Measurements from ENCODE around the gene TMCO6. TPM values are rescaled to one million over a fixed set of nuclear protein-coding genes. Genes with fewer than 3 reads are reported as not detected.

TMCO6 gene
- total RNA-seq = 27.4 and 28.1 TPM in 2 replicates

DNA sequence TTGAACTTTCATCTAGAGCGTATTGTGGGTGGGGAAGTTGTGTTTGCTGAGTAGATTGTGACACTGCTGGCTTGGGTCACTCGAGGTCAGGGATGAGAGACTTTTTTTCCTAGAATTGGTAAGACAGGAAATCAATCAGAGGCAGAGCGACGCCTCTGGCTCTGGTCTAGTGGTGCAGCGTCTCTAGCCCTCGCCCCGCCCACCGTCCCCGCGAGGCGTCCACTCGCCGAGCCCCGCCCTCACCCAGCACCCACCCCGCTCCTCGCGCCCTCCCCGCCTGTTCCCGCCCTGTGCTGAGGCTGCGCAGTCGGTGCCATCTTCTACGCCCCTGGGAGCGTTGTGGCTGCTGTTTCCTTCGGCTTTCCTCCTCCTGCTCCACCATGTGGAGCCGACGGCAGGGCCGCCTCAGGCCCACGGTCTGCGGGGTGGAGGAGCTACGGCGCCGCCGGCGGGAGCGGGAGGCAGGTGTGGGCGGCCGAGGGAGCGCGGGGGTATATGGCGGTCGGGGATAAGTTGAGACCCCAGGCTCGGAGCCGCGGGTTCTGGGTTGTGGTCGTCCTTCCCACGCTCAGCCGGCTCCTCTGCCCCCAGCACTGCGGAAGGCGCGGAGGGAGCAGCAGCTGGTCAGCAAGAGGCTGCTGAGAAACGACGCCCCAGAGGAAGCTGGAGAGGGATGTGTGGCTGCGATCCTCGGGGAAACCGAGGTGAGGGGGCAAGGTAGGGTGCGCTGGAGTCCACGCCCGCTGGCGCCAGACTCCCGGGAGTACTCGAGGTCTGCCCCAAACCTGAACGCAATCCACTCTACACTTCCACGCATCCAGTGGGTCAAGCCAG, at the start of gene TMCO6:
TSS of gene TMCO6 (plus strand) at position 304 of the 834 bp plus-strand sequence. CDS start at position 381, 77 bp downstream.

DNA sequence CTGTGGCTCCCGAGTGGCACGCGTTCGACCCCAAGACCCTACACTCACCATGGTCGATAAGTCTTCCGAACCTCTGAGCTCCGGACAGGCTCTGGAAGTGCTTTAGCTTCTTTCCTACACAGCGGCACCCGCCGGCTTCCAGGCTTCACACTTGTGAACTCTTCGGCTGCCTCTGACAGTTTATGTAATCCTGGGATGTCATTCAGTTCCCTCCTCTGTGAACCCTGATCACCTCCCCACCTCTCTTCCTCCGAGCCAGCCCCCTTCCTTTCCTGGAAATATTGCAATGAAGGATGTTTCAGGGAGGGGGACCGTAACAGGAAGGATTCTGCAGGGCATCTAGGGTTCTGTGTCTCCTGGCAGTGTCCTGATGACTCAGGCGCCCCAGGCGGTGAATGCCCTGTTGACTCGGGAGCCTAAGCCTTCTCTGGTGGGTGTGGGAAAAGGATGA, 6.2 kb upstream of the TMCO6 start, which contains the start of gene CD14:
TSS of gene CD14 (minus strand) at position 155 of the 451 bp plus-strand sequence. CDS start at position 51, 104 bp downstream.

DNA sequence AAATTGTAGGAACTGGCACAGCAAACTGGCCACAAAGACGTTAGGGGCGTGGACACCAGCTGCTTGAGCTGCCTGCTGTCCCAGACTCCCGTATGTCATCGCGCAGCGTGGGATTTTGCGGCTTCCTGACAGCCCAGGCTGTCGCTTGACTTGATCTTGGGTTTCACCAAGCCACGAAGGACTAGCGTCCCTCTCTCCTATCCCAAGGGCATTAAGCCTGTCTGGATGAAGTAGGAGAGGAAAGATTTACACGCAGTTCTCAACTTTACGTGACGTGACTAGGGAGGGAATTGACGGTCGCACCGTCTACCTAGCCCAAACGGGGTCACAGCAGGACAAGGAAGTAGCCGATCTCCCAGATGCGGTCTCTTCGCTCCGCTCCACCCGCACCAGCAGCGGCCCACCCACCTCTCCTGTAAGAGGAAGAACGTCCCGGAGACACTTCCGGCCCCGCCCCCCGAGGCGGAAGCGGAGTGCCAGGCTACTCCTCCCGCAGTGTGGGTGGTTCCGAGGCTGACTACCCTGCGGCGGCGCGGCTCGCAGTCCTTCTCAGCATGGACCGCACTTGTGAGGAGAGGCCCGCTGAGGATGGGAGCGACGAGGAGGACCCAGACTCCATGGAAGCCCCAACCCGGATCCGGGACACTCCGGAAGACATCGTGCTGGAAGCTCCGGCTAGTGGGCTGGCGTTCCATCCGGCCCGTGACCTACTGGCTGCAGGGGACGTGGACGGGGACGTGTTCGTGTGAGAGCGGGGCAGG, 25.3 kb downstream of the TMCO6 start, which contains the start of gene WDR55:
TSS of gene WDR55 (plus strand) at position 546 of the 761 bp plus-strand sequence. CDS start at position 555, 9 bp downstream.

DNA sequence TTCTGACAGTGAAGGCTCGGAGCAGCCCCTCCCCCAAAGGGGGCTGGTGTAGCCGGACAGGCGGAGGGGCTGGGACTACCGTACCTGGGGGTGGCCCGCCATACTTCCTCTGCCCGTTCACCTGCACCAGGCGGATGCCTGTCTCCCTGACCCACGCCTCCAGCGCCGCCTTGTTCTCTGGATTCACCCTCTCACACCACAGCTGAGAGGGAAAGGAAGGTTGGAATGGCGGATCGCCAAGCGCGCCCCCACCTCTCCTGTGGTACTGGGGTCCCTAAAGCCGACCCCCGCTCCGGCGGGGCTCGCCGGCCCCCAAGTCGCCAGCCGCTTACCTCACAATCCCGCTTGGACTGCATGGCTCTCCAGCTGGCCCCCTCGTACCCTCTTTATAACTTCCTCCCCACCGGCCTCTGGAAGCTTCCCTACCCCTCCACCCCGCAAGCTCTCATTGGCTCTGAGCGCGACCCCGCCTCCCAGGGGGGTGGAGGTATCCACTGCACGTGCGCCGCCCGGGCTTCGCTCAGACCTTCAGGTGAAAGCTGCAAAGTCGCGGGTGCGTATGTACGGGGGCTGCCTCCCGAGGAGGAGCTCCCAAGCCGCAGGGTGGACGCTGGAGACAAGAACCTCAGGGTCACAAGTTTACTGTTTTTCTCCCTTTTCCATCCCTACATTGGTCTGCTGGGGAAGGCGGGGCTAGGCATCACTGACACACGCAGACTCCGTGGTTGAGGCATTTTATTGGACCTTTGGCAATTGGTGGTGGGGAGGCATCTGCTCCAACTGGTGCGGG, 34.1 kb downstream of the TMCO6 start, which contains the start of gene DND1:
TSS of gene DND1 (minus strand) at position 390 of the 790 bp plus-strand sequence. CDS start at position 356, 34 bp downstream.

DNA sequence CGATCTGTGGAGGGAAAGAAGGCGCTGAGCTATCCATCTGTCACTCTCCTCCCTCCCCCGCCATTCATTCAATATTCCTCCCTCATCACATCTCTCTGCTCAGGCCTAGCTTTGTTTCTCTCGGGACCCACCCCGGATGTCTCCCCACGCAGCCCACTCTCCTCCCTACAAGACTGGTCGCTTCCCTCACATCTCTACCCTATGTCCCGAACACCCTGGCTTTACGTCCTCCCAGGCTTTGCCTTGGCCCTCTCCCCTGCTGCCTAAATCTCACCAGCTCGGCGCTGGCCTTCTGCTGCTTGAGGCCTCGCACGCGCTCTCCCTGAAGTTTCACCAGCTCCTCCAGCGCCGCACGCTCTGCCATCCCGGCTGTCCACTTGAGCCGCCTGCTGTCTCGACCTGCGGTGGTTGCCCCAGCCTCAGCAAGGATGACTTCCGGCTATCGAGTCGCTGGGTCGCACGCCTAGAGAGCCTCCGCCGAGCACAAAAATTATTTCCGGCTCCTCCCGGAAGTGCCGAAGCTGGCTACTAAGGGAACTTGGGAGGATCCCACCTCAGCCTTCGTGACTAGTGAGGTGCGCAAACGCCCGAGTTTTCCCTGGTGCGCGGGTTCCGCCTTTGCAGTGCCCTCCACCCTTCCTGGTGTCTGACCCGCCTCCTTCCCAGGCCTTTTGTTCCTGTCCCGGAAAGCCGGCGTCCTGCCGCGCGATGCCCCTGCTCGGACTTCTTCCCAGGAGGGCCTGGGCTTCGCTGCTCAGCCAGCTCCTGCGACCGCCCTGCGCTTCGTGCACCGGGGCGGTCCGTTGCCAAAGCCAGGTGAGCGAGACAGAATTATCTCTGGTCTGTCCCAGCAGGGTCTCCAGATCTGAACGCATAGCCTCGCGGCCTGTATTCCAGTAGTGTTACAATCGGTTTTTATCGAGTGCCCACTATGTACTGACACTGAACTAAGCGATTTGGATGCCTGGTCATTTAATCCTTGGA, 52.0 kb downstream of the TMCO6 start, which contains the start of the genes HARS1 and HARS2:
TSS of gene HARS1 (minus strand) at position 430 of the 984 bp plus-strand sequence. CDS start at position 364, 66 bp downstream.
TSS of gene HARS2 (plus strand) at position 515 of the 984 bp plus-strand sequence. CDS start at position 709, 194 bp downstream.

Other genes starting within 250 kb of the TMCO6 start
- gene ANKHD1, start 237.6 kb upstream of the TMCO6 start, total RNA-seq = 30.6 and 31.5 TPM in 2 replicates
- gene EIF4EBP3, start 91.8 kb upstream of the TMCO6 start, total RNA-seq = 6.4 and 7.2 TPM in 2 replicates
- 40.8 and 58.3 TPM in 2 replicates for gene SRA1, start 82.0 kb upstream of the TMCO6 start, total RNA-seq
- 5.0 and 7.7 TPM in 2 replicates for gene APBB3, start 74.9 kb upstream of the TMCO6 start, total RNA-seq
- 37.6 and 43.4 TPM in 2 replicates for gene SLC35A4, start 74.6 kb upstream of the TMCO6 start, total RNA-seq
- 0.08 and 0.76 TPM in 2 replicates for gene CD14, start 6.3 kb upstream of the TMCO6 start, total RNA-seq
- gene NDUFA2, start 8.2 kb downstream of the TMCO6 start, total RNA-seq = 44.7 and 60.0 TPM in 2 replicates
- gene IK, start 8.4 kb downstream of the TMCO6 start, total RNA-seq = 63.2 and 93.5 TPM in 2 replicates
- gene WDR55, start 25.5 kb downstream of the TMCO6 start, total RNA-seq = 14.7 and 16.0 TPM in 2 replicates
- gene DND1, start 34.1 kb downstream of the TMCO6 start, total RNA-seq = 0.78 and 1.6 TPM in 2 replicates
- 63.0 and 96.6 TPM in 2 replicates for gene HARS1, start 51.9 kb downstream of the TMCO6 start, total RNA-seq
- gene HARS2, start 52.0 kb downstream of the TMCO6 start, total RNA-seq = 26.0 and 27.2 TPM in 2 replicates
- 29.0 and 31.2 TPM in 2 replicates for gene ZMAT2, start 61.0 kb downstream of the TMCO6 start, total RNA-seq
- not detected in 2 replicates for gene PCDHA1, start 146.7 kb downstream of the TMCO6 start, total RNA-seq
- not detected in 2 replicates for gene PCDHA2, start 155.4 kb downstream of the TMCO6 start, total RNA-seq
- not detected in 2 replicates for gene PCDHA3, start 161.6 kb downstream of the TMCO6 start, total RNA-seq
- not detected in 2 replicates for gene PCDHA4, start 167.6 kb downstream of the TMCO6 start, total RNA-seq
- not detected in 2 replicates for gene PCDHA5, start 182.2 kb downstream of the TMCO6 start, total RNA-seq
- gene PCDHA6, start 188.5 kb downstream of the TMCO6 start, total RNA-seq = 0.16 TPM in 1 of 2 replicates, not detected in the other
- not detected in 2 replicates for gene PCDHA7, start 194.8 kb downstream of the TMCO6 start, total RNA-seq
- gene PCDHA8, start 201.7 kb downstream of the TMCO6 start, total RNA-seq = not detected in 2 replicates
- not detected in 2 replicates for gene PCDHA9, start 208.9 kb downstream of the TMCO6 start, total RNA-seq
- not detected in 2 replicates for gene PCDHA10, start 216.4 kb downstream of the TMCO6 start, total RNA-seq
- under 0.01 TPM in 1 of 2 replicates, not detected in the other for gene PCDHA11, start 229.5 kb downstream of the TMCO6 start, total RNA-seq
- not detected in 2 replicates for gene PCDHA12, start 235.9 kb downstream of the TMCO6 start, total RNA-seq
- gene PCDHA13, start 242.7 kb downstream of the TMCO6 start, total RNA-seq = not detected in 2 replicates

Data from hair follicular keratinocyte (primary cell).